ENCODE results near the gene GPR146. TPM values are rescaled to one million over a fixed set of nuclear protein-coding genes. Genes with fewer than 3 reads are reported as not detected.

Gene GPR146
- total and polyA plus RNA-seq, 11 donors: 11.1 to 56.8 (median 25.2) TPM

DNA sequence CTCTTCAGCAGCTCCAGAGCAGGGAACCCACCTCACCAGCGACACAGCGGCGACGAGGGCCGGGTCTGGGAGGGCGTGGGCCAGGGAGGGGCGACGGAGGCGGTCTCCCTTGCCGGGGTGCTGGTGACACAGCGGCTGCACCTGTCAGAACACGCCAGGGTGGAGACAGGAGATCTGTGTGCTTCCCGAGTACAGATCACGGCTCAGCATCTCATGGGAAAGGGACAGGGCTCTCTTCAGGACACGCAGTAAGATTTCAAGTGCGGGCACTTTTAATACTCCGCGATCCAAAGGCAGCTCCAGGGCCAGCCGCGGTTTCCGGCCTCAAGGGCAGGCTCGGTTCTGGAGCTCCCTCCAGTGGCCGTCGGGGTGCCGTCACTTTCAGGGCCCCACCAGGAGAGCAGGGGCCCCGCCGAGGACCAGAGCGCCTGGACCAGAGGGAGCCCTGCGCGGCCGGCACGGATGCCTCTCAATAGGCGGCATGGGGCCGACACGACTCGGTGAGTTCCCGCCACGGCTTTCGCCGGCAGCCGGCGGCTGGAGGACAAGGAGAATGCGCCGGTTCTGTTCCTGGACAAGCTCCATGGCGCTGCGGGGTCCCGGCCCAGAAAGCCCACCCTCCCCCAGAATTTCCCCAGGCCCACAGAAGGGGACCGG, 21.4 kb downstream of the GPR146 start:
- Histone ChIP-seq H3K4me1 (peaks cover 2 to 21% (median 16%) of the 10 kb centered on the region in 12 donors), H3K9me3 (no peaks in the 10 kb centered on the region), H3K4me3 (peak overlapping the region in 10 of 12 donors; percentile 12 to 50 (median 26)), H3K27ac (no peak overlapping the region), H3K27me3 (no peaks in the 10 kb centered on the region), H3K36me3 (no peaks in the 10 kb centered on the region)
- intact Hi-C loops (cut with DNase I): loop anchor here (1.0 to 10.0 kb wide), 7 partner anchors 37 to 161 kb away; no protein-coding TSS in a partner anchor
- 11 to 20% (median 14%) methylated on average over 28 to 48 of the region's 48 CpGs for WGBS, 4 donors
- TF ChIP-seq, protein P1, sequence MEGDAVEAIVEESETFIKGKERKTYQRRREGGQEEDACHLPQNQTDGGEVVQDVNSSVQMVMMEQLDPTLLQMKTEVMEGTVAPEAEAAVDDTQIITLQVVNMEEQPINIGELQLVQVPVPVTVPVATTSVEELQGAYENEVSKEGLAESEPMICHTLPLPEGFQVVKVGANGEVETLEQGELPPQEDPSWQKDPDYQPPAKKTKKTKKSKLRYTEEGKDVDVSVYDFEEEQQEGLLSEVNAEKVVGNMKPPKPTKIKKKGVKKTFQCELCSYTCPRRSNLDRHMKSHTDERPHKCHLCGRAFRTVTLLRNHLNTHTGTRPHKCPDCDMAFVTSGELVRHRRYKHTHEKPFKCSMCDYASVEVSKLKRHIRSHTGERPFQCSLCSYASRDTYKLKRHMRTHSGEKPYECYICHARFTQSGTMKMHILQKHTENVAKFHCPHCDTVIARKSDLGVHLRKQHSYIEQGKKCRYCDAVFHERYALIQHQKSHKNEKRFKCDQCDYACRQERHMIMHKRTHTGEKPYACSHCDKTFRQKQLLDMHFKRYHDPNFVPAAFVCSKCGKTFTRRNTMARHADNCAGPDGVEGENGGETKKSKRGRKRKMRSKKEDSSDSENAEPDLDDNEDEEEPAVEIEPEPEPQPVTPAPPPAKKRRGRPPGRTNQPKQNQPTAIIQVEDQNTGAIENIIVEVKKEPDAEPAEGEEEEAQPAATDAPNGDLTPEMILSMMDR (IDR thresholded peaks at IDR 0.05): peak; percentile 89 to 99 (median 96)
- peak in 1 of 2 donors; percentile 21 for TF ChIP-seq POLR2A (IDR thresholded peaks at IDR 0.05)
- DNase-seq (peak; percentile 84 to 93 (median 86)), ATAC-seq (peak; percentile 81 to 97 (median 93))

DNA sequence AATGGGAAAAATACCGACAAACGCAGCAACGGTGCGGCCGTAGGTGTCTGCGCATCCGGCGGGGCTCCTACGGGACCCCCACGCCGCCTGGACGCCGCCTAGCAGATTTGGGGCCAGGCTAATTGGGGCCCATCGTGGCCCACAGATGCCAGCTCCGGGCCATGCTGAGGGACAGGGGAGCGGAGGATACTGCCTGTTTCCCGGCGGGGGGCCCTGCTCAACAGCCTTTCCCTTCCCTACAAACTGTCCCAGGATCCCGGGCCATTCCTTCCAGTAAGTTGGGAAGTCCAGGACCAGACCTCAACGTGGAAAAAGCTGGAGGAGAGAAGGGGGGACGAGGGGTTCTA, 21.9 kb downstream of the GPR146 start:
- Histone ChIP-seq H3K4me1 (peaks cover 0 to 16% (median 12%) of the 10 kb centered on the region in 12 donors), H3K27ac (no peak overlapping the region), H3K36me3 (no peaks in the 10 kb centered on the region), H3K27me3 (no peaks in the 10 kb centered on the region), H3K9me3 (no peaks in the 10 kb centered on the region), H3K4me3 (peak overlapping the region in 1 of 12 donors; percentile 14)
- ATAC-seq: no peak
- DNase-seq: no peak
- WGBS, 4 donors: 70 to 90% (median 74%) methylated on average over 5 to 21 of the region's 21 CpGs
- TF ChIP-seq, protein P1 (IDR thresholded peaks at IDR 0.05): no peak
- TF ChIP-seq POLR2A (IDR thresholded peaks at IDR 0.05): no peak
- intact Hi-C loops (cut with DNase I): loop anchor here in 4 of 10 donors (10.0 kb wide), 2 partner anchors 151 to 161 kb away; no protein-coding TSS in a partner anchor

DNA sequence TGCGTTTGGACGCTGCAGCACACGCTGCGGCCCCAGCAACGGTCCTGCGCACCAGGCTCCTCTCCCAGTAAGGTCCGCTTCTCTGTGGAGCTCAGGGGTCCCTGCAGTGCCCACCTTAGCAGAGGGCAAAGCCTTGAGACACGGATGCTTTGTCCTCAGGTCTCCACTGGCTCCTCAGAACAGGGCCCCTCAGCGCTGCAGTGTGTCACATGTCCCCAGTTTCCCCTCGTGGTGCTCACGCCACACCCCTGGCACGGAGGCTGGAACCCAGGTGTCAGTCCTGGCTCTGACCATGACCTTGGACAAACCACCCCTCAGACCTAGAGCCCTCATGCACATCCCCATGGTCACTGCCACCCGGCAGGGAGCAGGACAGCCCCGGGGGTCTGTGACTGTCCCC, 23.7 kb downstream of the GPR146 start:
- no peak overlapping the region for H3K4me3 ChIP-seq
- H3K36me3 ChIP-seq: no peaks in the 10 kb centered on the region
- DNase-seq (no peak), ATAC-seq (no peak)
- H3K9me3 ChIP-seq: no peaks in the 10 kb centered on the region
- no peak overlapping the region for H3K27ac ChIP-seq
- intact Hi-C loops (cut with DNase I): loop anchor here in 4 of 10 donors (10.0 kb wide), 2 partner anchors 153 to 163 kb away; no protein-coding TSS in a partner anchor
- no peaks in the 10 kb centered on the region for H3K27me3 ChIP-seq
- TF ChIP-seq, protein P1 (IDR thresholded peaks at IDR 0.05): no peak
- TF ChIP-seq POLR2A (IDR thresholded peaks at IDR 0.05): no peak
- WGBS, 4 donors: 88 to 91% (median 89%) methylated on average over 7 to 14 of the region's 14 CpGs
- H3K4me1 ChIP-seq: peaks cover 0 to 15% (median 10%) of the 10 kb centered on the region in 12 donors

DNA sequence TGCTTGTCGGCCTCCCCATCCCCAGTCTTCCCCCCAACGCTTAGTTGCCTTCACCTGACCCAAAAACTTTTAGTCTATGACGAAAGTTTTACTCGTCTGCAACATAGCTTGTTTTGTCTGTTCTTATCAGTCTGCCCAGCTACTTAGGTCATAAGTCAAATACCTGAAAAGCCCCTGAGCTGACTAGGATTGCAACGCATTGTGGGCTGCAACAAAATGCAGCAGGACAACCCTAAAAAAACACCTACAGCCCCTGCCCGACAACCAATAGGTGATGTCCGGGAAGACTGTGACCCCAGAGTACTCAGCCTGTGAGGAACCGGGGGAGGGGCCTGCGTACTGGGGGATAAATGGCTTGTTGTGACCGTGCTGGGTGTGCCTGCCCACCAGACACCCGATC, 24.3 kb downstream of the GPR146 start:
- no peak overlapping the region for H3K4me3 ChIP-seq
- ATAC-seq (no peak), DNase-seq (no peak)
- H3K4me1 ChIP-seq: peaks cover 0 to 15% (median 10%) of the 10 kb centered on the region in 12 donors
- no peaks in the 10 kb centered on the region for H3K36me3 ChIP-seq
- H3K27me3 ChIP-seq: no peaks in the 10 kb centered on the region
- TF ChIP-seq, protein P1 (IDR thresholded peaks at IDR 0.05): no peak
- no peak for TF ChIP-seq POLR2A (IDR thresholded peaks at IDR 0.05)
- WGBS, 4 donors: 79 to 90% (median 86%) methylated on average over 11 of the region's 11 CpGs
- intact Hi-C loops (cut with DNase I): loop anchor here in 4 of 10 donors (10.0 kb wide), 2 partner anchors 154 to 164 kb away; no protein-coding TSS in a partner anchor
- no peak overlapping the region for H3K27ac ChIP-seq
- H3K9me3 ChIP-seq: no peaks in the 10 kb centered on the region
